HEK293 (cell line): Measurements from ENCODE around the gene TCF7L2.

Experiments used
- CTCF ChIA-PET: fragments of 350-600 bp; formaldehyde crosslinking; extraction: SDS; loops from one replicate; lab custom pipeline; 2021; ENCODE audit warnings: antibody characterized with exemption; lab: Yijun Ruan, JAX
- POLR2A ChIA-PET: fragments of 300-600 bp; formaldehyde crosslinking; extraction: SDS; loops from one replicate; lab custom pipeline; 2020; ENCODE audit warnings: antibody characterized with exemption, inconsistent platforms; lab: Yijun Ruan, JAX
- H3K27ac ChIP-seq: fragments of 200-500 bp; sonication (Bioruptor generic); 2 replicates; pipeline ENCODE4 v1.5.1; 2014; ENCODE audit warnings: low read depth, low read length, control low read depth, inconsistent platforms; ENCODE audit errors: extremely low read depth
- H3K36me3 ChIP-seq, 2 experiments: fragments of 200-500 bp in 1 of 2; sonication (Bioruptor generic) in 1 of 2; 1 replicate in 1 of 2; 2 replicates in 1 of 2; pipeline ENCODE4 v1.5.1; 2014 to 2017; ENCODE audit warnings: inconsistent platforms in 2 of 2, low read length in 2 of 2; ENCODE audit not compliant: control insufficient read depth in 2 of 2, insufficient read depth in 1 of 2
- H3K4me1 ChIP-seq: fragments of 200-500 bp; sonication (Bioruptor generic); 2 replicates; pipeline ENCODE4 v1.5.1; 2014; ENCODE audit warnings: mild to moderate bottlenecking, low read length, inconsistent platforms; ENCODE audit not compliant: control insufficient read depth, insufficient read depth
- H3K4me3 ChIP-seq: 2 replicates; pipeline ENCODE4 v1.5.1; 2011; ENCODE audit warnings: low read depth, mild to moderate bottlenecking, control low read depth, low read length, moderate library complexity
- H3K9me3 ChIP-seq: fragments of 200-500 bp; sonication (Bioruptor generic); 2 replicates; pipeline ENCODE4 v1.5.1; 2014; ENCODE audit warnings: low read depth, low read length, inconsistent platforms; ENCODE audit not compliant: control insufficient read depth, insufficient read depth
- GFI1B ChIP-seq: fragments of 450-650 bp; formaldehyde crosslinking; IDR thresholded peaks from 2 replicates; pipeline ENCODE4 v1.5.1; 2016; ENCODE audit warnings: missing biosample characterization, missing genetic modification characterization
- INSM2 ChIP-seq: fragments of 450-650 bp; formaldehyde crosslinking; IDR thresholded peaks from 2 replicates; pipeline ENCODE4 v1.5.1; 2016; ENCODE audit warnings: missing biosample characterization, missing genetic modification characterization
- ZBTB20 ChIP-seq: fragments of 450-650 bp; formaldehyde crosslinking; IDR thresholded peaks from 2 replicates; pipeline ENCODE4 v1.5.1; 2016; ENCODE audit warnings: missing biosample characterization, missing genetic modification characterization
- ZBTB26 ChIP-seq: fragments of 450-650 bp; formaldehyde crosslinking; optimal IDR thresholded peaks from 2 replicates; pipeline ENCODE3; 2016; ENCODE audit warnings: missing biosample characterization, mild to moderate bottlenecking, missing genetic modification characterization
- ZBTB6 ChIP-seq: fragments of 450-650 bp; formaldehyde crosslinking; IDR thresholded peaks from 2 replicates; pipeline ENCODE4 v1.5.1; 2017; ENCODE audit warnings: missing biosample characterization, missing genetic modification characterization
- ZFP37 ChIP-seq: fragments of 450-650 bp; formaldehyde crosslinking; IDR thresholded peaks from 2 replicates; pipeline ENCODE4 v1.5.1; 2016; ENCODE audit warnings: missing biosample characterization, missing genetic modification characterization
- ZNF140 ChIP-seq: fragments of 450-650 bp; formaldehyde crosslinking; IDR thresholded peaks from 2 replicates; pipeline ENCODE4 v1.5.1; 2016; ENCODE audit warnings: missing biosample characterization, missing genetic modification characterization
- ZNF16 ChIP-seq: fragments of 450-650 bp; formaldehyde crosslinking; IDR thresholded peaks from 2 replicates; pipeline ENCODE4 v1.5.1; 2016; ENCODE audit warnings: low read depth, missing biosample characterization, missing genetic modification characterization
- ZNF174 ChIP-seq: fragments of 450-650 bp; formaldehyde crosslinking; IDR thresholded peaks from 2 replicates; pipeline ENCODE4 v1.5.0; 2017; ENCODE audit warnings: missing biosample characterization, mild to moderate bottlenecking, missing genetic modification characterization
- ZNF18 ChIP-seq: fragments of 450-650 bp; formaldehyde crosslinking; IDR thresholded peaks from 2 replicates; pipeline ENCODE4 v1.5.1; 2016; ENCODE audit warnings: missing biosample characterization, missing genetic modification characterization
- ZNF2 ChIP-seq: fragments of 450-650 bp; formaldehyde crosslinking; IDR thresholded peaks from 2 replicates; pipeline ENCODE4 v1.5.1; 2016; ENCODE audit warnings: missing biosample characterization, missing genetic modification characterization
- ZNF221 ChIP-seq: fragments of 450-650 bp; formaldehyde crosslinking; IDR thresholded peaks from 2 replicates; pipeline ENCODE4 v1.5.1; 2017; ENCODE audit warnings: missing biosample characterization, missing genetic modification characterization, borderline replicate concordance
- ZNF391 ChIP-seq: fragments of 450-650 bp; formaldehyde crosslinking; IDR thresholded peaks from 2 replicates; pipeline ENCODE4 v1.5.1; 2016; ENCODE audit warnings: low read depth, missing biosample characterization, missing genetic modification characterization, borderline replicate concordance
- ZNF423 ChIP-seq: fragments of 450-650 bp; formaldehyde crosslinking; IDR thresholded peaks from 2 replicates; pipeline ENCODE4 v1.5.1; 2016; ENCODE audit warnings: missing biosample characterization, missing genetic modification characterization
- ZNF433 ChIP-seq: fragments of 450-650 bp; formaldehyde crosslinking; IDR thresholded peaks from 2 replicates; pipeline ENCODE4 v1.5.1; 2016; ENCODE audit warnings: missing biosample characterization, missing genetic modification characterization, low read depth
- ZNF518A ChIP-seq: fragments of 450-650 bp; formaldehyde crosslinking; conservative IDR thresholded peaks from 2 replicates; pipeline ENCODE4 v1.5.1; 2016; ENCODE audit warnings: low read depth, missing biosample characterization, missing genetic modification characterization
- ZNF529 ChIP-seq: fragments of 450-650 bp; formaldehyde crosslinking; IDR thresholded peaks from 2 replicates; pipeline ENCODE4 v1.5.1; 2017; ENCODE audit warnings: missing genetic modification characterization, missing biosample characterization; ENCODE audit not compliant: insufficient replicate concordance
- ZNF610 ChIP-seq: fragments of 450-650 bp; formaldehyde crosslinking; IDR thresholded peaks from 2 replicates; pipeline ENCODE4 v1.5.1; 2016; ENCODE audit warnings: missing biosample characterization, missing genetic modification characterization, borderline replicate concordance
- ZNF626 ChIP-seq: fragments of 450-650 bp; sonication (Bioruptor Pico); formaldehyde crosslinking; IDR thresholded peaks from 2 replicates; pipeline ENCODE4 v1.5.1; 2018; ENCODE audit warnings: missing biosample characterization, missing genetic modification characterization, inconsistent platforms
- ZNF629 ChIP-seq: fragments of 450-650 bp; formaldehyde crosslinking; IDR thresholded peaks from 2 replicates; pipeline ENCODE4 v1.5.1; 2017; ENCODE audit warnings: missing biosample characterization, missing genetic modification characterization
- ZNF639 ChIP-seq: fragments of 450-650 bp; formaldehyde crosslinking; IDR thresholded peaks from 2 replicates; pipeline ENCODE4 v1.5.1; 2016; ENCODE audit warnings: missing biosample characterization, missing genetic modification characterization
- ZNF654 ChIP-seq: fragments of 450-650 bp; formaldehyde crosslinking; IDR thresholded peaks from 2 replicates; pipeline ENCODE4 v1.5.1; 2016; ENCODE audit warnings: low read depth, missing biosample characterization, missing genetic modification characterization
- ZSCAN16 ChIP-seq: fragments of 450-650 bp; formaldehyde crosslinking; IDR thresholded peaks from 2 replicates; pipeline ENCODE4 v1.5.1; 2016; ENCODE audit warnings: missing biosample characterization, missing genetic modification characterization

Gene TCF7L2

GRCh38 chr10:113128450-113129070, 178.5 kb downstream of the TCF7L2 start (continued):
- TF ChIP-seq ZNF174 (tag by site-specific recombination) = no peak
- TF ChIP-seq ZNF140 (tag by site-specific recombination) = no peak
- no peak for TF ChIP-seq ZSCAN16
- no peak for TF ChIP-seq GFI1B (tag by site-specific recombination)
- TF ChIP-seq ZNF654 (tag by site-specific recombination) = no peak
- no peak for TF ChIP-seq ZNF629
- no peak for TF ChIP-seq ZNF16
- no peak for TF ChIP-seq ZBTB20 (tag by site-specific recombination)
- TF ChIP-seq ZNF18 (tag by site-specific recombination) = no peak
- no peak for TF ChIP-seq ZNF529 (tag by site-specific recombination)
- TF ChIP-seq ZNF639 = no peak
- TF ChIP-seq ZNF610 = no peak
- no peak for TF ChIP-seq ZBTB6 (tag by site-specific recombination)

GRCh38 chr10:113129117-113129516, 179.1 kb downstream of the TCF7L2 start:
- ChIA-PET POLR2A (no interaction called here), CTCF (interaction anchor here (0.7 to 0.8 kb wide), 2 partner anchors 249 to 256 kb away, joined by 3 to 4 read pairs; no protein-coding TSS in a partner anchor)
- Histone ChIP-seq H3K9me3 (no peaks in the 10 kb centered on the region), H3K27ac (no peak overlapping the region), H3K4me1 (0 out of 2 replicates have a peak, but pooled peaks cover 2% of the 10 kb centered on the region), H3K36me3 (no peaks in the 10 kb centered on the region), H3K4me3 (no peak overlapping the region)
- TF ChIP-seq ZNF221 (tag by site-specific recombination) = no peak
- no peak for TF ChIP-seq ZNF626 (tag by site-specific recombination)
- no peak for TF ChIP-seq INSM2 (tag by site-specific recombination)
- TF ChIP-seq ZNF433 (tag by site-specific recombination) = no peak
- no peak for TF ChIP-seq ZBTB26 (tag by site-specific recombination)
- TF ChIP-seq ZNF2 (tag by site-specific recombination) = no peak
- TF ChIP-seq ZNF423 (tag by site-specific recombination) = no peak
- TF ChIP-seq ZFP37 (tag by site-specific recombination) = no peak
- no peak for TF ChIP-seq ZSCAN16
- TF ChIP-seq ZNF391 (tag by site-specific recombination) = no peak
- TF ChIP-seq ZNF518A (tag by site-specific recombination) = no peak
